Occipital lobe (tissue), 2 donors: ENCODE data around the gene OR2B2. TPM values are rescaled to one million over a fixed set of nuclear protein-coding genes. Genes with fewer than 3 reads are reported as not detected.
A peak's percentile ranks its signal among the peaks of the same experiment; 100 is the strongest.

Experiments used
- DNase-seq: peaks from one replicate; lab custom pipeline; 2025; lab: John Stamatoyannopoulos, UW
- total RNA-seq: library from RNA; depleted of rRNA; stranded (reverse); fragments of >200 nt; gene quantifications from one replicate; pipeline ENCODE4 v1.2.3, GENCODE V29; 2014

Gene OR2B2
- total RNA-seq, 1 donor from 2014 or later, result not detected

DNA sequence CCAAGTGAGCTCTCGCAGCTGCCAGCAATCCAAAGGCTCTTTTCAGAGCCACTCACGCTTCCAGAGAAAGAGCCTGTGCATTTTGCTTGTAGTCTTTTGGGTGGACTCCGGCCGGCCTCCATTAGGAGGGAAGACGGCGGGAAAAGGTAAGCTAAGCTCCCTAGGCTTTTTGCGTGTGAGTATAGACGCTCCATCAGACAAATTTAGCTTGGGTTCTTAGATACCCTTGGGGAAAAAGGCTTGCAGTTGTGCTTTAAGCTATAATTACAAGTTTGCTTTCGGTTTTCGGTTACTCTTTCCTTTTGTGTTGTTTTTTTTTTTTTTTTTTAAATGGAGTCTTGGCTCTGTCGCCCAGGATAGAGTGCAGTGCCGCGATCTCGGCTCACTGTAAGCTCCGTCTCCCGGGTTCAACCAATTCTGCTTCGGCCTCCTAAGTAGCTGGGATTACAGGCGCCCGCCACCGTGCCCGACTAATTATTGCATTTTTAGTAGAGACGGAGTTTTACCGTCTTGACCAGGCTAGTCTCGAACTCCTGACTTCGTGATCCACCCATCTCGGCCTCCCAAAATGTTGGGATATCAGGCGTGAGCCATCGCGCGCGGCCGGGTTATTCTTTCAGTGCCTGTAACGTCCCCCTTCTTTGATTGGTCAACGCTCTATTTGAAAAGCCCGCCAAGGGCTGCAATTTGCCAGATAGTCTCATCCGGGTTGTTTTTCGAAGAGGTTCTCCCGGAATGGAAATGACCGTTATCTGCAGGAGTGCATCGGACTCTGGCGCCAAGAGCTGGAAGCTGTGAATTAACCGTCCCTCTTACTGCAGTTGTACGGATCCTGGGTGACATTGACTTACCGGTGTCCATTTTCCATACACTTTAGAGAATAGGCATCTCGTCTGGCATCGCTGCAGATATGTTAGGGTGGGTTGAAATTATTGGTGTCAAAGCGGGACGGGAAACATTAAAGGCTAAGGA lies 18.1 kb downstream of the OR2B2 start:
- DNase-seq, result peak; percentile 68

DNA sequence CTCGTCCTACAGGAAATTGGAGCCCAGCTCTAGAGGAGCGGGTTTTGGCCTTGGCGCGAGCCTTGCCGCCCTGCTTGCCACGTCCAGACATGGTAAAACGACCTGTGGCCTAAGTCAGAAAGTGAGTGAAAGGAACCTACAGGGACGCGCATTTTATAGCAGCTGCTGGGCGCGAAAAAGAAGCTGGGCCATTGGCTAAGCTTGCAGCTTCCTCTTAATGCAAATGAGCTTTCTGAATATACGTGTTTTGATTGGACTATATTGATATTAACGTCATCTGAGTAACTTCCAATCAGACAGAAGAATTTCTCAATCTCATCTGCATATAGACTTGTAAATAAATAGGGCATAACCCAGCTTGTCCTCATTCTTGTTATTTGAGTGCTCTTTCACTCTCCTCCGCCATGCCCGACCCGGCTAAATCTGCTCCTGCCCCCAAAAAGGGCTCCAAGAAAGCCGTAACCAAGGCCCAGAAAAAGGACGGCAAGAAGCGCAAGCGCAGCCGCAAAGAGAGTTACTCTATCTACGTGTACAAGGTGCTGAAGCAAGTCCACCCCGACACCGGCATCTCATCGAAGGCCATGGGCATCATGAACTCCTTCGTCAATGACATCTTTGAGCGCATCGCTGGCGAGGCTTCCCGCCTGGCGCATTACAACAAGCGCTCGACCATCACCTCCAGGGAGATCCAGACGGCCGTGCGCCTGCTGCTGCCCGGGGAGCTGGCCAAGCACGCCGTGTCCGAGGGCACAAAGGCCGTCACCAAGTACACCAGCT lies 18.9 kb downstream of the OR2B2 start:
- DNase-seq, result peak; percentile 34

DNA sequence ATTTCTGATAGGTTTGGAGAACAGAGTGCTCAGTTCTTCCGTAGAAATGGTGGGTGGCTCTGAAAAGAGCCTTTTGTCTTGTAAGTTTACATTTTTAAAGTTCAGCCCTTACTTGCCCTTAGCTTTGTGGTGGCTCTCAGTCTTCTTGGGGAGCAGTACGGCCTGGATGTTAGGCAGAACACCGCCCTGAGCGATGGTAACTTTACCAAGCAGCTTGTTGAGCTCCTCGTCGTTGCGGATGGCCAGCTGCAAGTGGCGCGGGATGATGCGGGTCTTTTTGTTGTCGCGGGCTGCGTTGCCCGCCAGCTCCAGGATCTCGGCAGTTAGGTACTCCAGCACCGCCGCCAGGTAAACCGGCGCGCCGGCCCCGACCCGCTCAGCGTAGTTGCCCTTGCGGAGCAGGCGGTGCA lies 19.5 kb downstream of the OR2B2 start:
- DNase-seq, result no peak

DNA sequence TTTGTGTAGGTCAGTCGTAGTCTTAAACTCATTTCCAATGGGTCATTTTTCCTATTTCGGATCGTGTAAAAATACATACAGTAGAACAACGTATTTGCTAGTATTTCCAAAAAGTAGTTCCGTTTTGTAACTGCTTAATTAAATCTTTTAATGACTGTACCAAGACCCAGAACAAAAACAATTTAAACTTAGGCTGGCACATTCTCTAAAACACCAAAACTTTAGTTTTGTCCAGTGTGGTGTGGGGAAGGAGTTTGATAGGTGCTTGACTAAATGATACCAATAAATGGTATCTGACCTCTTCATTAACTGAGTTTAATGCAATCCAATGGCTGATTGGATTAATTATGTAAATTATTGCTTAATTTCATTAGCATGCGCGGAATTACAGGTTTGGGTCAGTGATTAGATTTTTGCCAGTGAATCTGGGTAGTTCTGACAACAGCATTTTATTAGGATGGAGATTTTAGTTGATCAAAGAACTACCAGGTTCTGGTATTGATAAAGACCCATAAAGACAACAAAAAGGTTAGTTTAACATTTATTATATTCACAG lies 20.8 kb downstream of the OR2B2 start:
- DNase-seq, result no peak

GRCh38 chr6:27890445-27891319 lies 21.5 kb downstream of the OR2B2 start:
- DNase-seq, result no peak

DNA sequence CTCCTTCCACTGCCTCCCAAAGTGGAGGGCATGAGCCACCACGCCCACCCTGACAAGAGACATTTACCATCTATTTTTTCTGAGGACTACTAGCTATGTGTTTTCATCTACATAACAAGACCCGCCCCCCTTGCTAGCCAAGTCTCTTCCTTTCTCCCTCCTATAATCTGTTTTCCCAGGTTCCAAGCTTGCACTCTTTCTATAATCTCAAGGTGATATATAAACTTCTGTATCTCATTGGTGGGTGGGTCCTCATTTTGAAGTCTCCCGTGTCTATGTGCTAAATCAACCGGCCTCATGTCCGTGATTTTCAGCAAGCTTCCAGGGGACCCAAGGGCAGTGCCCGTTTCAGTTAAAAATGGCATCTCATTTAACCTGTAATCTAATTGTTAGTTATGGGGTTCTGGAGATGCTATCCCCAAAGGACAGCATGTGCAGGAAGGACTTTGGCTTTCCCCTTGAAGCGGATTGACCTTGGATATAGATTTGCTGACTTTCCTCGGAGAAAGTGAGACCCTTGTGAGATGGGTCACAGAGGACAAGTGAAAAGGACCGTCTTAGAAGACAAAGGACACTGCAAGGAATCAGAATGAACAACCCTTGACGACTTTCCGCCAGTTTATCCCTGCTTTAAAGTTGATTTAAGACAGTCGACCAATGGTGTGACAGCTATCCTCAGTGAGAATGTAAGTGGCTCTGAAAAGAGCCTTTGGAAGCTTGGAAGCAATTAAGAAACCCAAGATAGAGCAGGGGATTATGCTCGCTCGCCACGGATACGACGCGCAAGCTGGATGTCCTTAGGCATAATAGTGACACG lies 22.4 kb downstream of the OR2B2 start:
- DNase-seq, result no peak

GRCh38 chr6:27889275-27889627 lies 22.9 kb downstream of the OR2B2 start:
- DNase-seq, result no peak

DNA sequence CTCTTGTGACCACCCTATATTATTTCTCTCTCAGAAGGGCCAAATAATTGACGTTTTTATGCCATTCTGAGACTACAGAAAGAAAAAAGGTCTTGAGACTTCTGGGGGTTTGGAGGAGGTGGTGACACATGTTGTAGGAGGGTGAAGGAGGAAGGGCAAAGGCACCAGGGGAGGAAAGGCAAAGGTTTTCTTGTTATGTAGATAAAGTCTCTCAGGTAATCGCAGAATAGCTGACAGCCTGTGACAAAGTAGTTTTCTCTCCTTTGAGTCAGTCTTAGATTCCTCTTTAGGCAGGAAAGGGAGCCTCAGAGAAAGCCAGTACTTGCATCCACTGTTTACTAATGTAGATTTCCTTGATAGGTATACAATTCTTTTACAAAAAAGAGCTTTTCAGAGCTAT lies 23.6 kb downstream of the OR2B2 start:
- DNase-seq, result no peak

GRCh38 chr6:27886073-27886472 lies 26.1 kb downstream of the OR2B2 start:
- no peak for DNase-seq

DNA sequence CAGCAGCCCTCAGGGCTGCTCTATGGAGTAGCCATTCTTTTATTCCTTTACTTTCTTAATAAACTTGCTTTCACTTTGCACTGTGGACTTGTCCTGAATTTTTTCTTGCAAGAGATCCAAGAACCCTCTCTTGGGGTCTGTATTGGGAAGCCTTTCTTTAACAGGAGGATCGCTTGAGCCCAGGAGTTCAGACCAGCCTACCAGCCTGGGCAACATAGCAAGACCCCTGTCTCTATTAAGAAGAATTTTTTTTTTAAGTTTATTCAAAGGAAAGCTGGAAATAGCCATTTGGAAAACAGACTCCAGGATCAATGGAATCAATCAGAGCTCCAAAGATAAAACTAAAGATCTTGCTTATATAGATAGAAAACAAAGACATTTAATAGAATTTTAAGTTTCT lies 29.1 kb downstream of the OR2B2 start:
- no peak for DNase-seq

DNA sequence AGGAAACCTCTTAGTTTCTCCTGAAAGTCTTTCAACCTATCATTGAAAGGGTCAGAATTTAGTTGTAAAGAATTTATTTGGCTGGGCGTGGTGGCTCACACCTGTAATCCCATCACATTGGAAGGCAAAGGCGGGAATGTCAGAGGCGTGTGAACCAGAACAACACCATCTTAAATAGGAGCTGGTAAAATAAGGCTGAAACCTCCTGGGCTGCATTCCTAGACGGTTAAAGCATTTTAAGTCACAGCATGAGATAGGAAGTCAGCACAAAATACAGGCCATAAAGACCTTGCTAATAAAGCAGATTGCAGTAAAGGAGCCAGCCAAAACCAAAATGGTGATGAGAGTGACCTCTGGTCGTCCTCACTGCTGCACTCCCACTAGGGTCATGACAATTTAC lies 29.6 kb downstream of the OR2B2 start:
- no peak for DNase-seq

DNA sequence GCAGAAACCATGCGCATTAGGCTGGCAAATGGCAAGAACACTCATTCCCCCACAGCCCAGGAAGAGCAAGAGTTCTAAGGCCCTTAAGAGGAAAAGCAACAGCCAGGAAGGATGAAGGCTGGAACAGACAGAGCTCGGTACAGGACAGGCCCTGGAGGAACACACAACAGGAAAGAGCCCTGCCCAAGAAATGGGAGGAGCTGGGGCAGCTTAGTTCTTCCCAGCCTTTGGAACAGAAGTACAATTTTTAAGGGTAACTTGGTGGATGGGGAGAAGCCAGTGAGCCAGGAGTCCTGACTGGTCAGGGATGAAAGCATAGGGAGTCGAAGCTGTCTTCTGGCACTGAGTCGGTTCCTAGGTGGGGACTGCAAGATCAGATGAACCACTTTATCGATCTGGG lies 32.4 kb downstream of the OR2B2 start:
- no peak for DNase-seq

- no peak for DNase-seq
These were observed 38.2 kb downstream of the OR2B2 start for GRCh38 chr6:27874016-27874415.

DNA sequence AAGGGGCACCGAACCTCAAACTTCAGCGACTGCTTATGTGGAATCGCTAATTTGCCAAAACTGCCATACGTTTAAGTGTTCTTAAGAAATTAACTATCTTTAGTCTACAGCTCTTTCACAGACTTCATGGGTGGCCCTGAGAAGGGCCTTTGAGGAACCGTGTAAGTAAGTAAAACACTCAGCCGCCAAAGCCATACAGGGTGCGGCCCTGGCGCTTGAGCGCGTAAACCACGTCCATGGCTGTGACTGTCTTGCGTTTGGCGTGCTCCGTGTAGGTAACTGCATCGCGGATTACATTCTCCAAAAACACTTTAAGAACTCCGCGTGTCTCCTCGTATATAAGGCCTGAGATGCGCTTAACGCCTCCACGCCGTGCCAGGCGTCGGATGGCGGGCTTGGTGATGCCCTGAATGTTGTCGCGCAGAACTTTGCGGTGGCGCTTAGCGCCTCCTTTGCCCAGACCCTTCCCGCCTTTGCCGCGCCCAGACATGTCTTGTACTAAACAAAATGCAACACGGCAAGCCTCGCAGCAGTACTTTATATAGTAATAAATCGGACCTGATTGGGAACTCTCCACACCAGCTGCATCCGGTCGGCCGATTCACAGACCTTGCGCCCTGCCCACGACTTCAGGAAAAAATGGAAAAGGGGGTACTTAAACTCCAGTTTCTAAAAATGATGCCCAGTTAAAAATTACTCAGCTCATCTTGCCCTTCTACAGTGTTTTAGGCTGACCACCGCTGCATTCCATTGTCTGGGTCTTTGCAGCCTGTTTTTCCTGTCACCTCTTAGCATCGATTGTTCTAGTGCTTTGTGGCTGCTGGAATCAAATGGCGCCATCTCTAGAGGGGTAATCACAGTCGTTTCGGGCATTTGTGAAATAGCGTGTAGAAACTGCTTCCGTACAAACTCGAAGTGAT lies 38.9 kb downstream of the OR2B2 start:
- no peak for DNase-seq

GRCh38 chr6:27872642-27873020 lies 39.6 kb downstream of the OR2B2 start:
- DNase-seq, result no peak

DNA sequence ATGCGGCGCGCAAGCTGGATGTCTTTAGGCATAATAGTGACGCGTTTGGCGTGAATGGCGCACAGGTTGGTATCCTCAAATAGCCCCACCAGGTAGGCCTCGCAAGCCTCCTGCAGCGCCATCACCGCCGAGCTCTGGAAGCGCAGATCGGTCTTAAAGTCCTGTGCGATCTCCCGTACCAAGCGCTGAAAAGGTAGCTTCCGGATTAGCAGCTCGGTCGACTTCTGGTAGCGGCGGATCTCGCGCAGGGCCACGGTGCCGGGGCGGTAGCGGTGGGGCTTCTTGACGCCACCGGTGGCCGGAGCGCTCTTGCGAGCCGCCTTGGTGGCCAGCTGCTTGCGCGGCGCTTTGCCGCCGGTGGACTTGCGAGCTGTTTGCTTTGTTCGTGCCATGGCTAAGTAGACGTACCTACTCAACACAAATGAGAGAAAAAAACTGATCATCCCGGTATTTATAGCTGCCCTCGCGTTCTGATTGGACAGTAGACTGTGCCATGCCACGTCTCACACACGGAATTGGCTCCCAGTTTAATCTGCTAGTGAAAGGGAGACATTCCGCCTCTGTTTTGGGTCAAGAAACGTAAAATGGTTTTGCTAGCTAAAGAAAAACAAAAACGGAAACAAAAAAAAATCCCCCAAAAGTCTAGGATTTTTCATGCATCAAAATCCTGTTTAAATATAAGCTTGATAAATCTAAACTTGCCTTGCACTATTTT lies 40.1 kb downstream of the OR2B2 start:
- no peak for DNase-seq

DNA sequence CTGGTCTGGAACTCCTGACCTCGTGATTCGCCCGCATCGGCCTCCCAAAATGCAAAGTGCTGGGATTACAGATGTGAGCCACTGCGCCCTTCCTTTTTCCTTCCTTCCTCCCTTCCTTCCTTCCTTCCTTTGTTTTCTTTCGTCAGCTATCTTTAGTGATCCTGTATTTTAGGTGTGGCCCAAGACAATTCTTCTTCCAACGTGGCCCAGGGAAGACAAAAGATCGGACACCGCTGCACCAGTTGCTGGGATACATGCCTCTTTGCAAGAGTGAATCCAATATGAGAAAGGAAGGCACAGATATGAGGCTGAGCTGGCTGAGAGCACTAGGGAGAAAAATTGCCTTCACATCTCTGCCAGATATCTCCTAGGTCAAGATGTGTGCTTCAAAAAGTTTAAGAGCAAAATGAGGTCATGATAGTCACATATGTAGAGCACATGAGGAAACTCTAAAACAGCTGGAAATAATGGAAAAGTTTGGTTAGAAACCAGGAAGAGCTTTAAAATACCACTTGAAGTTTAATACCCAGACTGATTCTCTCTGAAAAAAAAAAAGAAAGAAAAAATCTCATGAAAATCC lies 41.8 kb downstream of the OR2B2 start:
- DNase-seq, result no peak

DNA sequence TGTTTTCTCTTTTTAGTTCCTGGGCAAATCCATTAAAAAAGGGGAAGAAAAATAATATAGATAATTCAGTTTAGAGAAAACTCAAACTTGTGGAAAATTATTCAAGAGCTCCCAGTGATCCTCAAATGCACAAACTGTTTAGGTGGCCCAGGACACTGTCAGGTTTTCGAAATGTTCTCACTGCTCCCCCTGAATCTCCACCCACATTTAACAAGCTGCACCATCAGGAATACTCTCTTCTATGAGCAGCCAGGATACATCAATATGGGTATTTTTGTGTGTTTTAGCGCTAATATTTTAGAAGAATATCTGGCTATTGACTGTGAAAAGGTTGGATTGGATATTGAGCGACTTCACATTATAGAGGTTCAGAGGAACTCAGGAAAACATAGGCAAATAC lies 43.9 kb downstream of the OR2B2 start:
- DNase-seq, result no peak

DNA sequence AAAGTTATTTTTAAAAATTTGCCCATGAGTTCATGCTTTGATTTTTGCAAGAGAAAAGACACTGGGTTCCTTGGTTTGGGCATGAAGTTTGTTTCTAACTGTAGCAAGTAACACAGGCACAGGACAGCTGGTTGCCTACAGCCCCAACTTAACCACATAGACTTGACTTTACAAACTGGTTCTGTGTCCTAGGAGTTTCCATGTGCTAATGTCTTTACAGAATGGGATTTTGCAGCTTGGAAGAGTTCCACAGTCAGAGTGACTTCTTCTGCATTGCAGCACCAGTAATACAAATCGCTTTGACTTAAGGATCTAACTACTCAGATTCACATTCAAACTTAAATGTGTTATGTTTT lies 44.3 kb downstream of the OR2B2 start:
- no peak for DNase-seq
